Lung microvascular endothelial cell (primary cell): ENCODE results near the gene PFN3. TPM values are rescaled to one million over a fixed set of nuclear protein-coding genes. Genes with fewer than 3 reads are reported as not detected.
A peak's percentile ranks its signal among the peaks of the same experiment; 100 is the strongest.
"Not testable (repeated sequence)": the region's sequence is repeated elsewhere in the genome, so short reads cannot be mapped to it uniquely, and the experiment has no call there.

Experiments used
- DNase-seq, 2 donors: peaks; one replicate each; pipeline versions ENCODE4 v3.0.0 to v3.0.0-alpha.2; 2010; ENCODE audit warnings: low read depth in 2 of 2
- total RNA-seq: library from RNA; depleted of rRNA; stranded (reverse); fragments of >200 nt; gene quantifications from 2 replicates; pipeline ENCODE4 v1.2.1, GENCODE V29; 2014

PFN3 gene
- total RNA-seq, 1 donor from 2014 or later: not detected

GRCh38 chr5:177396078-177396477 is 4.4 kb downstream of the PFN3 start:
- DNase-seq: no peak

DNA sequence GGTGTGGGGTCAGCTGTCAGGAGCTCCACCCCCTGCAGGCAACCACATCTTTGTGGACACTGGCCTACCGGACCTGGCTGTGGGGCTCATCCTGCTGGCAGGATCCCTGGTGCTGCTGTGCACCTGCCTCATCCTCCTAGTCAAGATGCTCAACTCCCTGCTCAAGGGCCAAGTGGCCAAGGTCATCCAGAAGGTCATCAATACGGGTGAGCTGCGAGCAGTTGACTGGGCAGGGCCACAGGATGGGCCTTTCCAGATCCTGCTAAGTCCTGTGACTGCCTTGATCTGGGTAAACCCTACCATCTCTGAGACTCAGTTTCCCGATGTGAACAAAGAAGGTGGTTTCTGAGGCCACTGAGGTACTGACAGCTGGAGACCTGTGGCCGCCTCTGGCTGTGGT is 6.5 kb downstream of the PFN3 start:
- DNase-seq: no peak

DNA sequence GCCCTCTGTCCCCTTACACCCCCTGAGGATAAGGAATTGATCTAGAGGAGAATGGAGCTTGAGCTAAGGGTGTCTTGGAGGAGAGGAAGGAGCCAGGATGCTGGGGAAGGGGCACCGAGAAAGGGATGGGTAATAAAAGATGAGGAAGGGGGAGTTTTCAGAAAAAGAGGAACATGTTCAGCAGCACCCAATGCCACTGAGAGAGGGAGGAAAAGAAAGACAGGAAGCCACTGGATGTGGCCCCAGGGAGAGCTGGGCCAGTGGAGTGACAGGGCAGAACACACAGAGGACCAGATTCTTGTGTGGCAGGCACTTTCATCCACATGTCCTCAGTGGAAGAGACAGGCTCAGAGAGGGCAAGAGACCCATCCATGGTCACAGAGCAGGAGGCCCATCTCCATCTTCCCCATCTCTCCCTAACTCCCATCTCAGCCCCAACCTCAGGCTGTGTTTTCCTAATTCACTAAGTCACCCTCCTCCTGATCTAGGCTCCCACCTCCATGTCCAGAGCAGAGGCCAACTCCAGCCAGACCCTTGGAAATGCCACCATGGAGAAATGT is 7.2 kb downstream of the PFN3 start:
- DNase-seq: no peak

GRCh38 chr5:177392765-177393164 is 7.7 kb downstream of the PFN3 start:
- no peak for DNase-seq

- peak; percentile 85 to 86 for DNase-seq
Observed at GRCh38 chr5:177390363-177391300, 9.8 kb downstream of the PFN3 start.

GRCh38 chr5:177389241-177390169 is 11.0 kb downstream of the PFN3 start:
- DNase-seq: peak in 1 of 2 donors; percentile 82

DNA sequence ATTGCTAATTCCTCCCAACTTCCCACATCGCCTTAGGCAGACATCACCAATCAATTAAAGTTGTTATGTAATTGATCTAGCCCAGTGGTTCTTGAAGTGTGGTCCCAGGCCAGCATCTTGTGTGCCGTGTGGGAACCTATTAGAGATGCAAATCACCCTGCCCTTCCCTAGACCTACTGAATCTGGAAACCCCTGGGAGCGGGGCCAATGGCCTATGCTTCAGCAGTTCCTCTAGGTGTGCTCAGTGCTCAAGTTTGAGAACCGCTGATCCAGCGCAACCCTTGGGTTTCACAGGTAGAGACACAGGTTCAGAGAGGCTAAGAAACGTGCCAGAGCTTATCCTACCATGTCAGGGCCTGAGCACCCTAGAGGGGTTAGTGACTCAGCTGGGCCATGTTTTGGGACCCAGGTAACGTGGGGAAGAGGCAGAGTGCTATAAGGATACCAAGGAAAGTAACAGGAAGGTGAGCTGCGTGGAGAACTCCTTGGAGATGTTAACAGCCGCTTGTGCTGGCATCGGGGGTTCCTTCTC is 11.9 kb downstream of the PFN3 start:
- no peak for DNase-seq

- DNase-seq: no peak
Observed at GRCh38 chr5:177387405-177387804, 13.1 kb downstream of the PFN3 start.

DNA sequence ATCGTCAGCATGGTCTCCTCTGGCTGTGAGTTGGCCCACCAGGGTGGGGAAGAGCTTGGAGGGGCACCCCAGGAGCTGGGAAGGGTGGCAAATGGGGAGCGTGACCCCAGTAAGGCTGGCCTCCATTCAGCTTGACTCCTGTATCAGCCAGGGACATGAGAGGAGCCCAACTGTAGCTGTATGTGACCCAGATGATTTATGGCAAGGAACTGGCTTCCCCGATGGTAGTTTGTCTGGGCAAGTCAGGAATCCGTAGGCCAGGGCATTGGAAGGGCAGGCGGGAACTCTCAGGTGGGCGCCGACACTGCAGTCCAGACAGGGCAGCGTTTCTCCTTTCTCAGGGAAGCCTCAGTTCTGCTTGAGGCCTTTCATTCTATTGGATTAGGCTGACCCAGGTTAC is 13.9 kb downstream of the PFN3 start:
- no peak for DNase-seq

DNA sequence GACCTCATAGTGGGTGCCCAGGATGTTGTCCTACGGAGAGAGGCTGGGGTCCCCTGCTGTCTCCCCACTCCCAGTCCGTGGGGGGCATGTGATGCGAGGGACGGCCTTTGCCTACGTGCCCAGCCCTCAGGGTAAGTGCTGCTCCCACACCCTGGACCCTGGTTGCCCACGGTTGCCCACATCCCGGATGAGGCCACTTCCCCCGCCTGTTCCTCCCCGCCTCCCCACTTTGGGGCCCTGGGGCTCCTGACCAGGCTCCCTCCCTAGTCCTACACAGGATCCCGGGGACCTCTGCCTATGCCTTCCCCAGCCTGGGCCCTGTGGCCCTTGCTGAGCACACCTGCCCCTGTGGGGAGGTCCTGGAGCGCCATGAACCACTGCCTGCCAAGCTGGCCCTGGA is 14.7 kb downstream of the PFN3 start:
- no peak for DNase-seq

GRCh38 chr5:177384134-177384533 is 16.3 kb downstream of the PFN3 start, which contains the start of gene SLC34A1:
Gene SLC34A1 (plus strand): TSS chr5:177384434. CDS start chr5:177385742, 1,308 bp downstream.
- DNase-seq: no peak

GRCh38 chr5:177383181-177383580 is 17.3 kb downstream of the PFN3 start:
- no peak for DNase-seq

DNA sequence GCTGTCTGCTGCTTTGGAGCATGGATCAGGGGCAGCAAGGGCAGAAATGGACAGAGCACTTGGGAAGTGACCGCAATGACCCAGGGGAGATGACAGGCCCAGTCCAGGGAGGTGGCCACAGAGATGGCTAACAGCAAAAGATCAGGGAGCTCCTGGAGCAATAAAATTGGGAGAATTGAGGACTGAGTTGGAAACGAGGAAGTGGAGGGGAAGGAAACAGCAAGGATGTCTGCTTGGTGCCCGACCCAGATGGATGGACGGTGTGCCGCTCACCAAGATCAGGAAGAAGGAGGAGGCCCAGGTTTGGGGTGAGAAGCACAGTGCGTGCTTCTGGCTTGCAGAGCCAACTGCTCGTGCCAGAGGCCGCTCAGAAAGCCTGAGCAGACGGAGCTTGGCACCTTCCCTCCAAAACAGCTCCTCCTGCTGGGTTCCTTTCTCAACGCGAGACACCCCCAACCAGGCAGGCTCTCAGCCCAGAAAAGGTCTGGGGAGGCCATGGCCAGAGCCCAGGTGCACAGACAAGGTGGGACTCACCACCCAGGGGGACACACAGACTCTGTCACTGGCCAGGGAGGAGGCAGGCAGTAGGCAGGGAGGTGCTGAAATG is 17.9 kb downstream of the PFN3 start:
- DNase-seq: peak; percentile 40 to 49

- no peak for DNase-seq
Observed at GRCh38 chr5:177380805-177381126, 19.7 kb downstream of the PFN3 start.

GRCh38 chr5:177378884-177379883 is 21.3 kb downstream of the PFN3 start:
- DNase-seq: peak in 1 of 2 donors; percentile 56

GRCh38 chr5:177377851-177378776 is 22.3 kb downstream of the PFN3 start:
- no peak for DNase-seq

DNA sequence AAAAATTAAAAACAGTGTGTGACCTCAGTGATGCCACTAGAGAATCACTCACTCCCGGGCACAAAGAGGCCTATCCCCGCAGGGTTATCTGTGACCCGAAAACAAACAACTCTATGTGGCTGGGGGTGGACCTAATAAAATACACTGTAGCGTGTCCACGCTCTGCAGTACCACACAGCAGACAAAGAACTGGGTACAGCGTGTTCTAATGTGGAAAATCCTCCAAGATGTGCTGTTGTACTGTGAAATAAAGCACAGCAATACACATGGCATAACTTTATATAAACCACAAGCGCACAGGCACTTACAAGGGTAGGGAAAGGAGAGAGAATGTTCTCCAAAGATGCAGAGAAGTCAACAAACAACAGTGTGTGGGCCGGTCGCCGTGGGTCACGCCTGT is 24.4 kb downstream of the PFN3 start:
- no peak for DNase-seq

DNA sequence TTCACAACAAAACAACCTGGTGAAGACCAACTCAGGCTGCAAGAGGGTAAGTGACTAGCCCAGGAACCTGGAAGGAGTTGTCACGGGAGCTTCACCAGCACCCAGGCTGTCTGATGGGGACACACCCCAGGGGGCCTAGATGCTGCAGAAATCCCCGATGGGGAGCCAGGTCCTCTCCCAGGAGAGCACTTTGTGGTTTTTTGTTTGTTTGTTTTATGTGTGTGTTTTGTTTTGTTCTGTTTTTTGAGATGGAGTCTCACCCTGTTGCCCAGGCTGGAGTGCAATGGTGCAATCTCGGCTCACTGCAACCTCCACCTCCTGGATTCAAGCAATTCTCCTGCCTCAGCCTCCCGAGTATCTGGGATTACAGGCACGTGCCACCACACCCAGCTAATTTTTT is 24.9 kb downstream of the PFN3 start:
- DNase-seq: not testable (repeated sequence)

- no peak for DNase-seq
Observed at GRCh38 chr5:177374211-177374610, 26.2 kb downstream of the PFN3 start.
